ENCODE results near the gene UBE2F. TPM values are rescaled to one million over a fixed set of nuclear protein-coding genes. Genes with fewer than 3 reads are reported as not detected.

Gene UBE2F, protein sequence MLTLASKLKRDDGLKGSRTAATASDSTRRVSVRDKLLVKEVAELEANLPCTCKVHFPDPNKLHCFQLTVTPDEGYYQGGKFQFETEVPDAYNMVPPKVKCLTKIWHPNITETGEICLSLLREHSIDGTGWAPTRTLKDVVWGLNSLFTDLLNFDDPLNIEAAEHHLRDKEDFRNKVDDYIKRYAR
- total RNA-seq: 10 to 100 TPM; 49.5 to 49.9 TPM
- long read RNA-seq, donor 1, transcript UBE2F-201 (10 exons, 2,009 nt): major isoform, 11 of 20 reads
- long read RNA-seq, donor 1, partial matches to known transcripts: 2 of 20 reads
- long read RNA-seq, donor 1, other reads (novel, unspliced or antisense): 3 of 20 reads
- long read RNA-seq, donor 2, transcript UBE2F-201 (10 exons, 2,009 nt): major isoform, 108 of 162 reads
- long read RNA-seq, donor 2, transcript UBE2F-215 (9 exons, 1,242 nt): minor isoform, 10 of 162 reads
- long read RNA-seq, donor 2, partial matches to known transcripts: 13 of 162 reads
- long read RNA-seq, donor 2, other reads (novel, unspliced or antisense): 18 of 162 reads

DNA sequence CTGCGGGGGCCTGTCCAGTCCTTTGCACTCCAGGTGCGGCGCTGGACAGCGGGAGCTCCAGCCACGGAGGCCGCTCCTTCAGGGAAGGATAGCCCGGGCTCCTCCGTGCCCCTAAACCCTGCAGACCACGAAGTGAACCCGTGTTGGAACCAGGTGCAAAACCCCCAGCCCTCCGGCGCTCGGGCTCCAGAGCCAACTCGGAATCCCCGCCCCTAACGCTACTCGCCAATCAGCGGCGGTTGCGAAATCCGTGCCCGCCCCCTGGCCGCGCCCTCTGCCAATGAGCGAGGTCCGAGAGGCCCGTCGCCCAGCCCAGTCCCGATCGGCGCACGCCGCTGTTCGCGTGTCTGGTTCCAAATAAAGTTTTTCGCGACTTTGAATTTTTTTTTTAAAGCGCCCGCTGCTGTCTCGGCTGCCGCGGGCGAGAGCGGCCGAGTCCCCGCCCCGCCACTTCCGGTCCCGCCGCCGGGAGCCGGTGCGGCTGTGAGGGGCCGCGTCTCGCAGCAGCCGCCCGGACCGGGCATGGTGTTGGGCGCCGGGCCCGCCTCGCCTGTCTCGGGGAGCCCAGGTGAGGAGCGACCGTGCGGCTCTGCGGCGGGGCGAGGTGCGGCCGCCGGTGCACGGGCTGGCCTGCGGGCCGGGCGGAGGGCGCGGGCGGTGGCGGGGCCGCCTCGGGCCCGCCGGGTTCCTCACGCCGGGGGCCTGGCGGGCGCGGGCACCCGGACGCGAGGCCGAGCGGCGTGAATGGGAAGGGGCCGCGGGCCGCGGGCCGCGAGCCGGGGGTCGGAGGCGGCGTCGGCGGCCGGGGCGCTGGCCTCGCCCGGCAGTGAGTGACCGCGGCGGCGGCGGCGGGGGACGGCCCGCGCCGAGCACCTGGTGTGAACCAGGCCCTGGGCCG lies at the start of gene UBE2F:
Gene UBE2F, plus strand, starts transcription at position 450 of the 898 bp plus-strand sequence. CDS start 6,094 bp downstream, outside the sequence.
- DNase-seq (ENCODE audit: low spot score): peak; percentile 99
- intact Hi-C loops (cut with DNase I): no loop called here

DNA sequence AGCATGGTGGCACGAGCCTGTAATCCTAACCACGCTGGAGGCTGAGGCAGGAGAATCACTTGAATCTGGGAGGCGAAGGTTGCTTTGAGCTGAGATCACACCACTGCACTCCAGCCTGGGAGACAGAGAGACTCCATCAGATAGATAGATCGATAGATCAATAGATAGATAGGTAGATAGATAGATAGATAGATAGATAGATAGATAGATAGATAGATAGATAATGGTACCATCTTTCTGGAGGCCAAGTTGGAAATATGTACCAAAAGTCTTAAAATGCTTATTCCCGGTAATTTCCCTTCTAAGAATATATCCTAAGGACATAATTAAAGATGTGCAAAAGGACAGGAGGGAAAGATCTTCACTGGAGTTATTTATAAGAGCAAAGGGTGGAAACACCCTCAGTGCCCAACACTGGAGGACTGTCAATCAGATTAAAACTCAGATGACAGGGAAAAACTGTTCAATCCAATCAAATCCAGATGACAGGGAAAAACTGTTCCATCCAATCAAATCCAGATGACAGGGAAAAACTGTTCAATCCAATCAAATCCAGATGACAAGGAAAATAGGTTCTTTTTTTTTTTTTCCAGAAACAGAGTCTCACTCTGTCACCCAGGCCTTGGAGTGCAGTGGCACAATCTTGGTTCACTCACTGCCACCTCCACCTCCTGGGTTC lies 49.0 kb upstream of the UBE2F start:
- DNase-seq (ENCODE audit: low spot score): no peak
- intact Hi-C loops (cut with DNase I): no loop called here

DNA sequence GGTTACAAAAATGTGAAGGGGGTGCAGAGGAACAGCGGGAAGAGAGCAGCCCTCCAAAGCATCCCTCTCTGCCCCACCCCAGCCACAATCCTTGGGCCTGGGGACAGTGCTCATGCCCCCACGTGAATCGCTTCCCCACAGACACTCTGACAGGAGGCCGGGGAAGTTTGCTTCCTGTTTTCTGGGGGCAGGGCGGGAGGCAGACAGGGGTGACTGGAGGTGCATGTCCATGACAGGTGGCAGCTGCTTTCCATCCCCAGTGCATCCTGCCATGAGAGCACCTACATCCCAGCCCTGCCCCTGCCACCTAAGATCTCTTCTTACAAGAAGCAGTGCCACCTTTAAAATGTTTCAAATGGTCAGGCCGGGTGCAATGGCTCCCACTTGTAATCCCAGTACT lies 47.2 kb upstream of the UBE2F start:
- peak; percentile 65 for DNase-seq (ENCODE audit: low spot score)

DNA sequence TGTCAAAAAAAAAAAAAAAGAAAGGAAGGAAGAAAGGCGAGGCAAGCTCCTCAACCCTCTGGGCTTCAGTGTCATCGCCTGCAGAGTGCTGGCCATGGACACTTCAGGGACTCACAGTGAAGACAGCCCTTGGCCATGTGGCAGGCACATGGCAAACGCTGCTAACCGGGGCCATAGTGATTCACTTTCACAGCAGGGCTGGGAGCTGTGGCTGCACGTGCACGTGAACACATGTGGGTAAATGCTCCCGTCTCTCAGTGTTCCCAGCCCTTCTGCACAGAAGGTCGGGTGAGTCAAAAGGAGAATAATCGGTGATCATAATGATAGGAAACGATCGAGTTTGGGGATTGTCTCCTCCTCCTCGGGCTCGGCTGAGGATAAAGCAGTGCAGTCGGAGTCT lies 46.1 kb upstream of the UBE2F start:
- peak; percentile 52 for DNase-seq (ENCODE audit: low spot score)
- intact Hi-C loops (cut with DNase I): no loop called here

More for the DNA sequence above, 47.2 kb upstream of the UBE2F start:
- intact Hi-C loops (cut with DNase I): no loop called here

DNA sequence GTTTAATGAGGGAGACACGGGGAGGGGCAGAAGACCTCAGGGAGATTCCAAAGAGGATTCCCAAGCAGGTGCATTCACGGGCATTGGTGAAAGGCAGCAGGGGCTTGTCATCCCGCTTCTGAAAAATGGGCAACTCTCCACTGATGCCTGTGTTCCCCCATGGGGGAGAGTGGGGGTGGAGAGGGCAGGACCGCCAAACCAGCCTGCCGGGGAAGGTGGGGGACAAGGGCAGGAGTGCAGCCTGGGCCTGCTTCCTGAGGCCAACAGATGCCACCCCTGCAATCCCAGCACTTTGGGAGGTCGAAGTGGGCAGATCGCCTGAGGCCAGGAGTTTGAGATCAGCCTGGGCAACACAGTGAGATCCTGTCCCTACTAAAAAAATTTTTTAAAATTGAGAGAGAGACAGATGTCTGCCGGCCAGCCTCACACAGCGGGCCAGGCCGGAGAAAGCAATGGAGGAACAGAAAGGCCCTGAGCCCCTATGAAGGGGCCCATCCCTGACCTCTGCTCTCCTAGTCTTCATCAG lies 44.8 kb upstream of the UBE2F start:
- intact Hi-C loops (cut with DNase I): loop anchor here in 1 of 2 donors (2.0 kb wide), 1 partner anchor 63 kb away; the partner anchor contains the start of gene RAMP1
- DNase-seq (ENCODE audit: low spot score): peak; percentile 58

DNA sequence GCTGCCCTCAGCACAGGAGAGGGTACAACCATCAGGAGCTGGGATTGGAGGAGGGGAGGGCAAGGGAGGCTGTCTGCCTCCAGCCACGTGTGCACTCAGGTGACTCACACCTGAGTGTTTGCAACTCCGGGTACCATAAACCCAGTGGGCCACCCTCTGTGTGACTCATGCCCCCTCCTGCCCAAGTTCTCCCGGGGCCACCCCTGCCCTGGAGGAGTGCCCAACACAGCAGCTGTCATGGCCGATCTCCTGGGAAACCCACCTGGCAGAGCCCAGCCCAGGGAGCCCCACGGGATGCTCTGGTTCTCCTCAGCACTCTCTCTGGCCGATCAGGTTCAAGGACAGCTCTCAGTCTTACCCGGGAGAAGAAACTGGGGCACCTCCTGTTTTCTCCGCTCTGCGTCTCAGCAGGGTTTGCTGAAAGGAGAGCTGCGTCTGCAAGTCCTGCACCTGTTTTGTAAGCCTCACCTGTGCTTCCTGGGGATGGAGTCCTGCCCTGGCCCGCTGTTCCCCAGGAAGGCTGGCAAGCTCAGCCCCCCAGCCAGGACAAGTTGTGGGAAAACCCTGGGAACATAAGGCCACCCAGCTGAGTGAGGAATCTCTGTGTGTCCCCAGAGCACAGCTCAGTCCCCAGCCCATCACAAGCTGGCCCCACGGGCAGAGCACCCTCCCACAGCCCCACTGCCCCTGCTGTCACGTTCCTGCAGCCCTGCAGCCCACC lies 44.0 kb upstream of the UBE2F start:
- intact Hi-C loops (cut with DNase I): loop anchor here in 1 of 2 donors (2.0 kb wide), 1 partner anchor 64 kb away; the partner anchor contains the start of gene RAMP1
- peak; percentile 72 for DNase-seq (ENCODE audit: low spot score)

DNA sequence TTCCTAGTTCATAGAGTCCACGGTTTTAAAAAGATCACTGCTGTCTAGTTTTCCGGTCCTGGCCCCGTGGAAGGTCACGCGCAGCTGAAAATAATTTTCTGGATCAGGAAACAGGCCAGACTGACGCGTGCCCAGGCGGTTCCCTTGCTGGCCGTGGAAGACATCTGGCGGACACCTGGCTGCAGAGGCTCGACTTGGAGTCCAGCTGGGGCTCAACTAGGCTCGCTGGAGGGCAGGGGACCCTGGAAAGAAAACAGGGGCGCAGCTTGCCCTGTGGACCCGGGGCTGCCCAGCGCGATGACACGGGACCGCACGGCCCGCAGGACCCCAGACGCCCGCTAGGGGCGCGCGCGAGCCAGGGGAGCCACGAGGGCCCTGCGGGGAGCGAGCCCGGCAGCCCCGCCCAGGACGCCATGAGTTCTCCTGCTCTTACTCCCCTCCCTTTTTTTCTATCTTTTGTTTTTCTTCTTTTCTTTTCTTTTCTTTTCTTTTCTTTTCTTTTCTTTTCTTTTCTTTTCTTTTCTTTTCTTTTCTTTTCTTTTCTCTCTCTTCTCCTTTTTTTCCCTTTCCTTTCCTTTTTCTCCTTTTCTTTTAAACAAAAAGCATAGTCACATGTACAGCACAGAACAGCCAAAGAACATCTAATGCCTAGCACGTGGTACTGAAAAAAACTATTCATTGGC lies 43.2 kb upstream of the UBE2F start:
- intact Hi-C loops (cut with DNase I): loop anchor here in 1 of 2 donors (2.0 kb wide), 1 partner anchor 65 kb away; the partner anchor contains the start of gene RAMP1
- DNase-seq (ENCODE audit: low spot score): peak; percentile 95

DNA sequence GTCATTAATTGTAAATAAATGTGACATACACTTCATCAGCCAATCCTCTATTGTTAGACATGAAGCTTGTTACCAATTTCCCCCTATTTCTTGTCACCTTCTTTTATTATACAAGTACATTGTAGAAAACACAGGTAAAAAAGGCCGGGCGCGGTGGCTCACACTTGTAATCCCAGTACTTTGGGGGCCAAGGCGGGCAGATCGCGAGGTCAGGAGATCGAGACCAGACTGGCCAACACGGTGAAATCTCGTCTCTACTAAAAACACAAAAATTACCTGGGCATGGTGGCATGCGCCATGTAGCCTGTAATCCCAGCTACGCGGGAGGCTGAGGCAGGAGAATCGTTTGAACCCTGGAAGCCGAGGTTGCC lies 42.7 kb upstream of the UBE2F start:
- intact Hi-C loops (cut with DNase I): no loop called here
- peak; percentile 66 for DNase-seq (ENCODE audit: low spot score)

DNA sequence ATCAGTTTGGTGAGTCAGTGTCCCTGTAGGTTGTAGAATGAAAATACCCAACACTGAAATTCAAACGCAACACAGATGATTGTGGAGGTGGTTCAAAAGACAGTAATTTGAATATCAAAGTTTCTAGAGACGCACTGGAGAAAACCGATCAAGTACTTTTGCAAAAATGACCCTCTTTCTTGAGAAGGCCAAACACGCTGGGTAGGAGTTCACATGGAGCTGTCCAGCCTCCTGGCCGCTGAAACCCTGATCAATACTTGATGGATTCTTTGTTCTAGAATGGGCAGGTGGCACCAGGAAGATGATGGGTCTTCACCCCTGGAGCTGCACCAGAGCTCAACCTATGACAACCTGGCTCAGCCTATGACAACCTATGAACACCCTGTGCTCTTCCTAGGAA lies 39.7 kb upstream of the UBE2F start:
- peak; percentile 15 for DNase-seq (ENCODE audit: low spot score)
- intact Hi-C loops (cut with DNase I): no loop called here

DNA sequence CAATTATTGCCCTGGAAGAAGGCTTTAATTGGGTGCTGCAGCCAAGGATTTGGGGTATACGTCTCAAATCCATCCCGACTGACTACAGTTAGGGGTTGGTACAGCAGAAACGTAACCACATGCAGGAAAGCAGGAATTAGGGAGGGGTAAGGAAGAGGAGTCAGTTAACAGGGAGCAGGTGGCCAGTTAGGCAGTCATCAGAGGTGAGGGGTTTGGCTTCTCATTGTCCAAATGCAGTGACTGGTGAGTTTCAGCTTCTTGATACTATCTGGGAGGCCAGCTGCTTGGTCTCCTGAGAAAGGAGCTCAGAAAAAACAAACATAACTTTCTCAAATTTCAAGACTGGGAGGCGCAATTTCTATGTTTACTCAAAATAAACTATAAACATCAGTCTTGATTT lies 38.8 kb upstream of the UBE2F start:
- no peak for DNase-seq (ENCODE audit: low spot score)
- intact Hi-C loops (cut with DNase I): no loop called here

DNA sequence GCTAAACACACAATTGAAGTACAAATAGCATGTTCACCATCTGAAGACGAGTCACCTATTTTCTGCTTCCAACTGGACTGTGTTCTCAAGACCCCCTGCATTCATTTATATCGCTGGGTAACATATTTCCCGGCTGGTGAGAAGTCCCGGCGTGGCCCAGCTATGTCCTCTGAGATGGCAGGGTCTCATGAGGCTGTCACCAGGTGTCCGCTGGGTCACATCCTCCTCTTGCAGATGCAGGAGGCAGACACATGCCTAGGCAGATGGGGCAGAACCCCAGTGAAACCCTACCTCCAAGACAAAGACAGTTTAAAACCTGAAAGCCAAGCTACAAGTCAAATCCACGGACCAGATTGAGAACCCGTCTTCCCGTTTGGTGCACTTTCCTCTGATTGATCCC lies 36.8 kb upstream of the UBE2F start:
- intact Hi-C loops (cut with DNase I): loop anchor here in 1 of 2 donors (2.0 kb wide), 1 partner anchor 39 kb away; no protein-coding TSS in a partner anchor
- no peak for DNase-seq (ENCODE audit: low spot score)

DNA sequence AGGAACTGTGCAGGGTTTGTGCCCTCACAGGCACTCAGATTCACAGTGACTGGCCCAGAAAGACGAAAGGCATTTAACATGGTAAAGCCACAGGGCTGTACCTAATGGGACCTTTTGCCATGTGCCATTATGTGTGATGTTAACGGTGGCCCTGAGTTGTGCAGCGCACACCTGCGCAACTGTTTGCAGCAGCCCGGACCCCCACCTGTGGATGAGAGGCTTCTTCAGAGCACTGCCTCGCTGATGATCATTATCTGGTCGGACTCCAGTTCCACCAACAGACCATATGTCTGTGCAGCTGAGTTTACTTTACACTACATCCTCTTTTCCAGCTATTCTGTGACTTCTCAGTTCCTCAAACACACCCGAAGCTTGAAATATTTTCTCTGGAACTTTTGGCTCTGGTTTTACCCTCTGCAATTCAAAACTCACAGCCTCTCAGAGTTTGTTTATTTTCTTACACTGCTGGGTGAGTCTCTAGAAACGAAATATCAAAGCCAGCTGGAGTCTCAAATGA lies 35.6 kb upstream of the UBE2F start:
- intact Hi-C loops (cut with DNase I): loop anchor here in 1 of 2 donors (2.0 kb wide), 1 partner anchor 38 kb away; no protein-coding TSS in a partner anchor
- DNase-seq (ENCODE audit: low spot score): no peak

DNA sequence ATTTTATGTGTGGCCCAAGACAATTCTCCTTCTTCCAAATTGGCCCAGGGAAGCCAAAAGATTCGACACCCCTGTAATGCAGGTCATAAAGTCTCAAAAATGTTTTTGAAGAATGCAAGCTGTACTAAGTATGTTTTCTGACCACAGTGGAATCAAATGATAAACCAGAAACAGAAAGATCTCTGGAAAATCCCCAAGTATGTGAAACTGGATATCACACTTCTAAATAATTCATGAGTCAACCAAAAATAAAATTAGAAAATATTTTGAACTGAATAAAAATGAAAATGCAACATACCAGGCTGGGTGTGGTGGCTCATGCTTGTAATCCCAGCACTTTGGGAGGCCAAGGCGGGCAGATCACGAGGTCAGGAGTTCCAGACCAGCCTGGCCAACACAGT lies 34.1 kb upstream of the UBE2F start:
- intact Hi-C loops (cut with DNase I): no loop called here
- no peak for DNase-seq (ENCODE audit: low spot score)

DNA sequence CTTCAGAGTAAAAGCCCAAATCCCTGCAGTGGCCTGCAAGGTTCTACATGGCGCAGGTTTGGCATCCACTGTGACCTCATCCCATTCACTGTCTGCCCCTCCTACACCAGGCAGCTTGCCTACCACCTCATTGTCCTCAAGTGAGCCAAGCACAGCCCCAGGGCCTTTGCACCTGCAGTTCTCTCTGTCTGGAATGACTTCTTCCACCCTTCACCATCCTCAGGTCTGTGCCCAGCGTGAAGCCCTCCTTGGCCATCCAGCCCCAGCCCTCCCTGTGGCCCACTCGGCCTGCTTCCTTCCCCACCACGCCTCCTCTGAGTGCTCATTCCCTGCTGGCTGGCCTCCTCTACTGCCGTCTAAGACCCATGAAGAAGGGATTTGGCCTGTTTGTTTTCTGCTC lies 32.6 kb upstream of the UBE2F start:
- intact Hi-C loops (cut with DNase I): no loop called here
- no peak for DNase-seq (ENCODE audit: low spot score)

DNA sequence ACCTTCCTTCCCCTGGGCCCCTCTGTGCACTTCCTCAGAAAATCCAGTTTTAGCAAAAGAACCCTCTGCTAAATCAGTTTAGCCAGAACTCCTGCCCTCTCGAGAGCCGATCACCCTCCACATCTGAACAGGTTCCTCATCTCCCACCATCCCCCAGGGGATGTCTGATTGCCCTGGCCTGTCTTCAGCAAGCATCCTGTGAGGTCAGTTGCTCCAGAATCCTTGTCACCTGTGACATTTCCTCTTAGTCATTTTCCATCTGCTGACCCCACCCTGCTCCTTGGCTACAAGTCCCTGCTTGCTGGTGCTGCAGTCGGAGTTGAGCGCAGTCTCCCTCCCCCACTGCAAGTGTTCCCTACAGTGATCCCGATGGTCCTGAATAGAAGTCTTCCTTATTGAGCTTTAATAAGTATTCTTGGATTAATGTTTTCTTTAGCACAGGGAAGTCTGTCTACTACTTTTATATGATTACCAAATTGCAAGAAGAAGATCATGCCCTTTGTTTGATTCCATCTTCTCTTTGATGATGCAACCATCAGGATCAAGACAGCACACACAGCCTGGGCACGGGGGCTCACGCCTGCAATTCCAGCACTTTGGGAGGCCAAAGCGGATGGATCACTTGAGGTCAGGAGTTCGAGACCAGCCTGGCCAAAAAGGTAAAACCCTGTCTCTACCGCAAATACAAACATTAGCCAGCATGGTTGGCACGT lies 30.9 kb upstream of the UBE2F start:
- peak; percentile 50 for DNase-seq (ENCODE audit: low spot score)
- intact Hi-C loops (cut with DNase I): no loop called here

DNA sequence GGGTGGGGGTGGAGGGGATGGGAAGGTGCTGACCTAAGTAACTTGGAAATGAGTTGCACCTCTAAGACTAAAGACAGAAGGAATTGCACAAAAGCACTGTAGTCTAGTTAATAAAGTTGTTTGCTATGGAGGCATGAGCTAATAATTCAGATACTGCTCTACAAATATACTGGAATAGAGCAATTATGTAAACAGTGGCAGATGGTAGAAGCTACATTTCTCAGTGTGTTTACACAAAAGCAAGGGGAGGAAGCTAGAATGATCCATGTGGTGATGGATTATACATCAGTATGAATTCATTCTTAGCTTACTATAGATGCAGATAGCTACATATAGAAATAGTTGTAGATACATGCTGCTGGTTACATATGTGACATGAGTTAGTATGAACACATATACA lies 27.6 kb upstream of the UBE2F start:
- DNase-seq (ENCODE audit: low spot score): no peak
- intact Hi-C loops (cut with DNase I): no loop called here

DNA sequence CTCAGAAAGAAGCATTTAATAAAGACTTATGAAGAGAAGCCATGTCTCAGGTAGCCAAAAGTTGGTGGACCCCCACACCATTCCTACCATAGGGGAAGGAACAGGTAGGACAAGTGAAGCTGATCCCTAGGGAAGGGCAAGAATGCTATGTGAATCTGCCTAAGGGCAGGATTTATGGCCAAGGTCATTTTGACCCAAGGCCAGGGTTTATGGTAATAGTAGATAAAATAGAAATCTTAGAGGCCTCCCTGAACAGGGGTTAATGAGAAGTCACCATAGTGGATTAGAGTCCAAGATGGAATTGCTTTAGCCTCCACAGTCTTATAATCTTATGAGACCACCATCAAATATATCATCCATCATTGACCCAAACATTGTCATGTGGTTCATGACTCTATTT lies 26.0 kb upstream of the UBE2F start:
- DNase-seq (ENCODE audit: low spot score): no peak
- intact Hi-C loops (cut with DNase I): no loop called here

Data from posterior vena cava (tissue), 2 donors.